GM08714 (cell line): Measurements from ENCODE around the gene TANC1.

ENCODE experiments used
- H3K4me3 ChIP-seq: fragments of 200-500 bp; sonication (Bioruptor generic); 2 replicates; pipeline ENCODE4 v1.5.1; 2014; ENCODE audit warnings: mild to moderate bottlenecking, low read length, inconsistent platforms
- ZNF274 ChIP-seq: IDR thresholded peaks from 2 replicates; pipeline ENCODE4 v1.6.1; 2012; ENCODE audit warnings: mild to moderate bottlenecking, low read depth, low read length

The TANC1 gene

DNA sequence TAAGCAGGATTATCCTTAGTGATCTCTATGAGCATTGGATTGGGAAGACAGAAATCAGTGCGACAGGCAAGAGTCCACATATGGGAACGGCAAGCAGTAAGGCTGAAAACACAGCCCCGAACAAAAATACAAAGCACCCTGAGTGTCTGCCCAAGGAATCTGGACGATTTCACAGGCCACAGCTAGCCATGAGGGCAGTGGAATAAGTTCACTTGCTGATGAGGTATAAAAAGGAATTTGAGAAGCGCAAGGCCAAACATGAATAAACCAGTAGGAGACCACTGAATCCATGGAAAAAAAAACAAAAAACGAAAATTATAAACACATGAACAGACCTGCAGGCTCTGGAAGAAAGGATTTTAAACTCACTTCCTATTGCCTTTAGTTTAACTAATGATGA lies 293.8 kb downstream of the TANC1 start:
- no peak for TF ChIP-seq ZNF274
- no peak overlapping the region for H3K4me3 ChIP-seq

DNA sequence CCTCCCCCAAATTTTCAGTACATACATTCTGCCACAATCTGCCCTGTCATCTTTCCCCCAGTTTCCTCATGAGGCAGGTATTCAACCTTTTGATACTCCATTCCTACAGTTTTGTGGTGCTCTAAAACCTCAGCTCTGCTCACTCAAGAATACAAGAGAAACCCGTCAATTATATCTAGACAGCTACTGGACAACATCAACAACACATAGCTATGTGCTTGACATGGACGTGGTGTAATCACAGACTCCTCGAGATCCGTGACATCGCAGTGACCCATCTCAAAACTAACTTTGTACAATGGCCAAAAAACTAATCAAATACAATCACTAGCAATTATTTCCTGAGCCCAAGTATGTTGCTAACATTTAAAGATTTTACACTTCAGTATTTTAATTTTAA lies 294.5 kb downstream of the TANC1 start:
- no peak overlapping the region for H3K4me3 ChIP-seq
- no peak for TF ChIP-seq ZNF274

DNA sequence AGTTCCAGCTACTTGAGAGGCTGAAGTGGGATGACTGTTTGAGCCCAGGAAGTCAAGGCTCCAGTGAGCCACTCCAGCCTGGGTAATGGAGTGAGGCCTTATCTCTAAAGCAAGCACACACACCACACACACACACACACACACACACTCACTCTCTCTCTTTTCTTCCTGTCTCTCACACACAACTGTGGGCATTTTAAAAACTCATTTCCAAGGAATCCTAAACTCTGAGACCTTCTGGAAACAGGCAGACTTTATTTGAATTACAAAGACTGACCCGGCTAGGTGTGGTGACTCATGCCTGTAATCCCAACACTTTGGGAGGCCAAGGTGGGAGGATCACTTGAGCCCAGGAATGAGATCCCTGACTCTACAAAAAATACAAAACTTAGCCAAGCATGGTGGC lies 296.7 kb downstream of the TANC1 start:
- H3K4me3 ChIP-seq: no peak overlapping the region
- TF ChIP-seq ZNF274: no peak

GRCh38 chr2:159266554-159266953 lies 298.1 kb downstream of the TANC1 start:
- no peak overlapping the region for H3K4me3 ChIP-seq
- TF ChIP-seq ZNF274: no peak

GRCh38 chr2:159267921-159268320 lies 299.5 kb downstream of the TANC1 start:
- TF ChIP-seq ZNF274: no peak
- H3K4me3 ChIP-seq: no peak overlapping the region

- H3K4me3 ChIP-seq: no peak overlapping the region
- TF ChIP-seq ZNF274: no peak
Measured at GRCh38 chr2:159270744-159271379, 302.4 kb downstream of the TANC1 start.

DNA sequence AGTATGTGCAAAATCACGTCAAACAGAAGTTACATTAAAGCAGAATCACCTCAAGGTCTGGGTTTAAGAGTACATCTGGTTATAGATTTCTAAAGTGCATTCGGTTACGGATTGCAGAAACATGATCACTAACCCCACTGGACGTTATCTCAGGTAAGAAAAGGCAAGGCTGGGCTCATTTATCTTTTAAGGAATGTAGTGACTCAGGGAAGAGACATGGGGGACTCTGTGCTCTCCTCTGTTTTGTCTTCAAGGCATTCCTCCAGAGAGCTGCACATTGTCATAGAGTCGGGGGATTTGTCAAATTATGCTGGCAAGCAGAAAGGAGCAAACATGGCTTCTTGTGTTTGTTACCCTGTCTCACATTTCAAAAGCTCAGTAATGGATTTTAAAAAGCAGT lies 303.7 kb downstream of the TANC1 start:
- no peak for TF ChIP-seq ZNF274
- no peak overlapping the region for H3K4me3 ChIP-seq

- no peak overlapping the region for H3K4me3 ChIP-seq
- TF ChIP-seq ZNF274: no peak
Measured at GRCh38 chr2:159275111-159275510, 306.7 kb downstream of the TANC1 start.

GRCh38 chr2:159279700-159280099 lies 311.3 kb downstream of the TANC1 start:
- H3K4me3 ChIP-seq: no peak overlapping the region

GRCh38 chr2:159281002-159281401 lies 312.6 kb downstream of the TANC1 start:
- H3K4me3 ChIP-seq: no peak overlapping the region
- TF ChIP-seq ZNF274: no peak

More at GRCh38 chr2:159279700-159280099, 311.3 kb downstream of the TANC1 start:
- no peak for TF ChIP-seq ZNF274
